H1 (cell line): ENCODE measurements around the gene SLC12A7. TPM values are rescaled to one million over a fixed set of nuclear protein-coding genes. Genes with fewer than 3 reads are reported as not detected.

Source experiments
- CTCF ChIA-PET: fragments of 300-600 bp; sonication (Branson Sonifier 250); formaldehyde crosslinking; loops from one replicate; lab custom pipeline; 2021; ENCODE audit not compliant: partially characterized antibody; lab: Charles Lee
- POLR2A ChIA-PET: fragments of 300-600 bp; sonication (Branson Sonifier 250); formaldehyde crosslinking; loops from one replicate; lab custom pipeline; 2021; ENCODE audit warnings: inconsistent platforms; ENCODE audit not compliant: partially characterized antibody; lab: Charles Lee
- DNase-seq, 2 experiments: peaks; one replicate each; pipeline versions ENCODE4 v3.0.0 to v3.0.0-alpha.2; 2010 to 2022; ENCODE audit warnings: low spot score in 2 of 2, low read depth in 1 of 2, mixed read lengths in 1 of 2
- FAIRE-seq: peaks from 2 replicates; lab custom pipeline; 2011; peaks lifted over from hg19 to GRCh38; lab: Jason Lieb, UNC
- H2AFZ ChIP-seq: 2 replicates; pipeline ENCODE4 v1.8.1; 2012; ENCODE audit warnings: low read length, inconsistent platforms
- H2AK5ac ChIP-seq: 2 replicates; pipeline ENCODE4 v1.6.1; 2013; ENCODE audit warnings: low read depth, low read length
- H2BK120ac ChIP-seq: replicated peaks from 2 replicates; pipeline ENCODE3; 2013; ENCODE audit warnings: low read depth, low read length, inconsistent platforms
- H2BK12ac ChIP-seq: 2 replicates; pipeline ENCODE4 v1.6.1; 2013; ENCODE audit warnings: low read depth, low read length
- H2BK15ac ChIP-seq: 2 replicates; pipeline ENCODE4 v1.6.1; 2013; ENCODE audit warnings: low read length
- H2BK20ac ChIP-seq: 2 replicates; pipeline ENCODE4 v1.6.1; 2013; ENCODE audit warnings: low read length
- H2BK5ac ChIP-seq: 2 replicates; pipeline ENCODE4 v1.6.1; 2013; ENCODE audit warnings: low read depth, low read length
- H3K14ac ChIP-seq: 2 replicates; pipeline ENCODE4 v1.6.1; 2013; ENCODE audit warnings: inconsistent platforms; ENCODE audit not compliant: insufficient read length
- H3K18ac ChIP-seq: 2 replicates; pipeline ENCODE4 v1.6.1; 2013; ENCODE audit warnings: low read length; ENCODE audit errors: extremely low read depth
- H3K23ac ChIP-seq: 2 replicates; pipeline ENCODE4 v1.6.1; 2013; ENCODE audit warnings: inconsistent platforms; ENCODE audit not compliant: insufficient read length
- H3K23me2 ChIP-seq: 2 replicates; pipeline ENCODE4 v1.6.1; 2013; ENCODE audit warnings: low read depth, low read length
- H3K27ac ChIP-seq: 2 replicates; pipeline ENCODE4 v1.6.1; 2011; ENCODE audit warnings: low read depth, low read length, inconsistent platforms
- H3K27me3 ChIP-seq, 4 experiments: replicated peaks in 1 of 4; 1 replicate in 1 of 4; 2 replicates in 3 of 4; pipeline versions ENCODE4 v1.6.1 to v1.8.1; 2011 to 2013; ENCODE audit warnings: low read length in 3 of 4, mild to moderate bottlenecking in 3 of 4, inconsistent platforms in 2 of 4, mixed read lengths in 2 of 4, moderate library complexity in 1 of 4; ENCODE audit not compliant: control insufficient read depth in 3 of 4, insufficient read depth in 3 of 4; ENCODE audit errors: extremely low read depth in 1 of 4
- H3K36me3 ChIP-seq, 4 experiments: 2 replicates each; pipeline versions ENCODE4 v1.6.1 to v1.8.1; 2011 to 2013; ENCODE audit warnings: mild to moderate bottlenecking in 4 of 4, low read length in 3 of 4, moderate library complexity in 2 of 4, control low read depth in 1 of 4, inconsistent platforms in 1 of 4; ENCODE audit not compliant: insufficient read depth in 4 of 4, control insufficient read depth in 2 of 4
- H3K4ac ChIP-seq: replicated peaks from 2 replicates; pipeline ENCODE3; 2013; ENCODE audit warnings: low read length, low read depth, mixed read lengths, inconsistent platforms; ENCODE audit not compliant: insufficient read length
- H3K4me1 ChIP-seq, 4 experiments: replicated peaks in 1 of 4; 1 replicate in 1 of 4; 2 replicates in 3 of 4; pipeline versions ENCODE4 v1.6.1 to v1.8.1; 2011 to 2013; ENCODE audit warnings: low read length in 3 of 4, inconsistent platforms in 2 of 4, mixed read lengths in 1 of 4; ENCODE audit not compliant: insufficient read depth in 4 of 4, control insufficient read depth in 3 of 4
- H3K4me2 ChIP-seq, 2 experiments: 2 replicates each; pipeline versions ENCODE4 v1.6.1 to v1.8.1; 2011 to 2013; ENCODE audit warnings: low read depth in 2 of 2, low read length in 2 of 2, control low read depth in 1 of 2, inconsistent platforms in 1 of 2, mild to moderate bottlenecking in 1 of 2; ENCODE audit not compliant: insufficient read depth in 1 of 2
- H3K4me3 ChIP-seq, 4 experiments: fragments of 200-600, 300-600 bp in 1 of 4; sonication (generic), shearing (Covaris generic), sonication (Bioruptor Twin) in 1 of 4; 2 replicates each; pipeline versions ENCODE4 v1.5.1 to v1.8.1; 2011 to 2016; ENCODE audit warnings: low read length in 4 of 4, low read depth in 3 of 4, control low read depth in 2 of 4, inconsistent platforms in 2 of 4, mild to moderate bottlenecking in 2 of 4, mixed read lengths in 1 of 4, moderate library complexity in 1 of 4; ENCODE audit not compliant: insufficient read depth in 2 of 4; ENCODE audit errors: extremely low read depth in 1 of 4
- H3K56ac ChIP-seq: replicated peaks from 2 replicates; pipeline ENCODE3; 2013; ENCODE audit warnings: low read depth, mild to moderate bottlenecking, mixed read lengths, low read length, inconsistent platforms; ENCODE audit not compliant: insufficient read length
- H3K79me1 ChIP-seq: 2 replicates; pipeline ENCODE4 v1.6.1; 2013; ENCODE audit warnings: low read depth, low read length, control low read depth
- H3K79me2 ChIP-seq, 2 experiments: 2 replicates each; pipeline versions ENCODE4 v1.6.1 to v1.8.1; 2012 to 2013; ENCODE audit warnings: low read length in 2 of 2, mild to moderate bottlenecking in 2 of 2, inconsistent platforms in 1 of 2; ENCODE audit not compliant: insufficient read depth in 2 of 2, control insufficient read depth in 1 of 2
- H3K9ac ChIP-seq, 4 experiments: replicated peaks in 1 of 4; 1 replicate in 1 of 4; 2 replicates in 3 of 4; pipeline versions ENCODE4 v1.6.1 to v1.8.1; 2011 to 2013; ENCODE audit warnings: low read depth in 3 of 4, low read length in 3 of 4, control low read depth in 2 of 4, mild to moderate bottlenecking in 2 of 4, moderate library complexity in 2 of 4, inconsistent platforms in 1 of 4; ENCODE audit errors: extremely low read depth in 1 of 4
- H3K9me3 ChIP-seq, 2 experiments: 2 replicates each; pipeline versions ENCODE4 v1.6.1 to v1.8.1; 2012 to 2013; ENCODE audit warnings: mild to moderate bottlenecking in 2 of 2, moderate library complexity in 2 of 2, control low read depth in 1 of 2, inconsistent platforms in 1 of 2, low read depth in 1 of 2, low read length in 1 of 2, mixed read lengths in 1 of 2; ENCODE audit not compliant: insufficient read depth in 2 of 2
- H4K20me1 ChIP-seq, 2 experiments: replicated peaks in 1 of 2; 2 replicates each; pipeline versions ENCODE3 to v1.8.1; 2011 to 2013; ENCODE audit warnings: inconsistent platforms in 2 of 2, low read length in 2 of 2, mild to moderate bottlenecking in 1 of 2; ENCODE audit not compliant: insufficient read depth in 2 of 2, control insufficient read depth in 1 of 2
- H4K5ac ChIP-seq: 2 replicates; pipeline ENCODE4 v1.6.1; 2013; ENCODE audit warnings: low read length, low read depth, mixed read lengths, inconsistent platforms; ENCODE audit not compliant: insufficient read length
- H4K8ac ChIP-seq: 2 replicates; pipeline ENCODE4 v1.8.0; 2013; ENCODE audit warnings: mild to moderate bottlenecking, moderate library complexity, low read length, inconsistent platforms; ENCODE audit not compliant: insufficient read depth; ENCODE audit errors: extremely low read depth
- H4K91ac ChIP-seq: replicated peaks from 2 replicates; pipeline ENCODE3; 2013; ENCODE audit warnings: low read length, mixed read lengths, inconsistent platforms; ENCODE audit not compliant: insufficient read length
- CBX5 ChIP-seq: fragments of 300-800, 300-1000 bp; sonication (generic); IDR thresholded peaks from 2 replicates; pipeline ENCODE4 v1.7.1; 2016; ENCODE audit warnings: antibody characterized with exemption, low read length, low read depth
- CTBP2 ChIP-seq: IDR thresholded peaks from 2 replicates; pipeline ENCODE4 v1.7.0; 2011; ENCODE audit warnings: borderline replicate concordance, mild to moderate bottlenecking, moderate library complexity, mixed read lengths, low read length; ENCODE audit not compliant: insufficient read depth, insufficient read length
- CTCF ChIP-seq, 3 experiments: IDR thresholded peaks; 1 replicate in 2 of 3; 2 replicates in 1 of 3; pipeline versions ENCODE4 v1.5.1 to v1.6.1; 2011; ENCODE audit warnings: low read length in 3 of 3, mild to moderate bottlenecking in 3 of 3, inconsistent platforms in 2 of 3, low read depth in 1 of 3, moderate library complexity in 1 of 3; ENCODE audit not compliant: insufficient read depth in 1 of 3; ENCODE audit errors: control extremely low read depth in 1 of 3
- HDAC6 ChIP-seq: IDR thresholded peaks from one replicate; pipeline ENCODE4 v1.7.1; 2012; ENCODE audit warnings: low read depth, mild to moderate bottlenecking, inconsistent platforms, low read length, moderate library complexity
- RXRA ChIP-seq: IDR thresholded peaks from 2 replicates; pipeline ENCODE4 v1.6.1; 2011; ENCODE audit warnings: low read depth, mild to moderate bottlenecking, low read length, moderate library complexity; ENCODE audit not compliant: insufficient read depth
- TAF1 ChIP-seq: IDR thresholded peaks from 2 replicates; pipeline ENCODE4 v1.6.1; 2011; ENCODE audit warnings: mild to moderate bottlenecking, low read depth, low read length
- WGBS, 2 experiments: shearing (Covaris generic) in 1 of 2; methylation state at CpG; one replicate each; pipeline versions ENCODE4 v1.1.6 to v1.1.7; 2013 to 2015; ENCODE audit warnings: low lambda C conversion rate in 2 of 2, mixed read lengths in 2 of 2, inconsistent platforms in 1 of 2, low coverage in 1 of 2, missing lambda C conversion rate in 1 of 2; ENCODE audit not compliant: insufficient replicate concordance in 2 of 2, insufficient coverage in 1 of 2, insufficient read length in 1 of 2; ENCODE audit errors: extremely low coverage in 1 of 2, missing lambda C conversion rate in 1 of 2; 5-methylcytosine and 5-hydroxymethylcytosine counted together
- polyA plus RNA-seq, 7 experiments: library from polyadenylated mRNA; depleted of rRNA in 3 of 7; stranded (reverse) in 5 of 7; unstranded in 2 of 7; fragments of >200 nt in 5 of 7; fragments of 200-250 nt in 2 of 7; gene quantifications; 1 replicate in 5 of 7; 2 replicates in 1 of 7; 4 replicates in 1 of 7; pipeline versions ENCODE4 v1.2.1 to v1.2.3, GENCODE V29; 2011 to 2013; ENCODE audit warnings: missing spikeins in 2 of 7, mixed read lengths in 2 of 7
- total RNA-seq: library from RNA; stranded (reverse); fragmentation: NEBNext Ultra II Directional; extraction: Animal tissue kit (Norgen Biotek cat#: 25700); gene quantifications from 2 replicates; pipeline ENCODE4 v1.2.1, GENCODE V29; 2021
- TF ChIP-seq, protein P1 (sequence below): IDR thresholded peaks from 2 replicates; pipeline ENCODE4 v1.6.1; 2012; ENCODE audit warnings: low read length, inconsistent platforms

The SLC12A7 gene
- total and polyA plus RNA-seq, 2 of the 8 experiments (the other 6 are each of a cell fraction or from before 2014, with no cell fraction given), result 23.5 to 39.7 TPM

DNA sequence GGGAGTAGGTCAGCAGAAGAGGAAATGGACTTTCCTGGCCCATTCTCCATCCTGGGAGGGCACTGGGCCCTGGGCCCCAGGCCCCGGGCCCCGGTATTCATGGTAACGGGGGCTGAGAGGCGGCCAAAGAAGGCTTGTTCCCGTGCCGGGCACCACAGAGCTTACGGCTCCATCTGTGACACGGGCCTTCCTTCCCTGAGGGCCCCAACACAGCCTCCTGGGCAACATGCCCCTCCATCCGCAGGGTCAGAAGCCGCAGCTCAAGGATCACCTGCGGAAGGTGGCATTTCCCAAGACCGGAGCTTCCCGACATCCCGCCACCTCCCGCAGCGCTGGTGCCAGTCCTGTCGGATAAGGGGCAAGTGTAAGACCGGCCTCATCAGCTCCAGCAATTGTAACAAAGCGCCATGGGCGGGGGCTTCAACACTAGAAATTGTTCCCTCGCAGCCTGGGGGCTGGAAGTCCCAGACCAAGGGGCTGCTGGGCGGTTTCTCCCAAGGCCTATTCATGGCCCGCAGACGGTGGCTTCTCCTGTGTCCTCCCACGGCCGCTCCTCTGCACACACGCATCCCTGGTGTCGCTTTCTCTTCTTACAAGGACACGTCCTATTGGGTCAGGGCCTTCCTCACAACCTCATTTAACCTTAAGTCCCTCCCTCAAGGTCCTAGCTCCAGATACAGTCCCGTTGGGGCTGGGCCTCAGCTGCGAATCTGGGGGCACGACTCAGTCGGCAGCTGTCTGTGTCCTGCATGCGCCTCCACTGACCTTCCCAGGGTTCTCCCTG is 31.2 kb upstream of the SLC12A7 start:
- Histone ChIP-seq H4K91ac (no peak overlapping the region), H3K27me3 (no peaks in the 10 kb centered on the region), H3K23me2 (0 out of 2 replicates have a peak, but pooled peaks cover 1% of the 10 kb centered on the region), H4K5ac (no peak overlapping the region), H3K9ac (no peak overlapping the region), H3K14ac (no peak overlapping the region), H3K56ac (no peak overlapping the region), H2BK5ac (no peak overlapping the region), H2BK120ac (no peak overlapping the region), H3K4me3 (no peak overlapping the region), H3K23ac (no peak overlapping the region), H3K9me3 (no peaks in the 10 kb centered on the region), H3K27ac (no peak overlapping the region), H3K4ac (no peak overlapping the region), H3K4me2 (no peak overlapping the region), H4K8ac (peak overlapping the region; percentile 45), H2AFZ (no peak overlapping the region), H2BK15ac (no peak overlapping the region), H2BK20ac (peak overlapping the region; percentile 61; the same call in 1 of the 2 replicates), H2AK5ac (no peak overlapping the region), H3K4me1 (peaks cover 0 to 13% (median under 1%) of the 10 kb centered on the region in 4 experiments; a peak in 4 of 7 replicates), H4K20me1 (no peaks in the 10 kb centered on the region), H3K18ac (peak overlapping the region; percentile 19), H3K36me3 (no peaks in the 10 kb centered on the region), H3K79me2 (no peaks in the 10 kb centered on the region), H3K79me1 (no peaks in the 10 kb centered on the region), H2BK12ac (peak overlapping the region; percentile 39; the same call in 1 of the 2 replicates)
- POLR2A ChIA-PET, result no interaction called here
- 89% methylated on average over 30 of the region's 34 CpGs; no CpG with 5 or more reads in 1 of the 2 experiments for WGBS, 2 experiments
- CTCF ChIA-PET, result interaction anchor here (0.7 to 2.0 kb wide), 11 partner anchors 12 to 219 kb away, joined by 3 to 7 read pairs (median 3); no protein-coding TSS in a partner anchor
- FAIRE-seq, result no peak
- no peak for DNase-seq
- TF ChIP-seq CTBP2 (no peak), CTCF (IDR thresholded peaks at IDR 0.05; ENCODE audit: control extremely low read depth in 1 of 3, insufficient read depth in 1 of 3, low read depth in 1 of 3, low read length in 3 of 3) (no peak), CBX5 (no peak), RXRA (no peak), TAF1 (no peak), HDAC6 (no peak)
- TF ChIP-seq, protein P1, sequence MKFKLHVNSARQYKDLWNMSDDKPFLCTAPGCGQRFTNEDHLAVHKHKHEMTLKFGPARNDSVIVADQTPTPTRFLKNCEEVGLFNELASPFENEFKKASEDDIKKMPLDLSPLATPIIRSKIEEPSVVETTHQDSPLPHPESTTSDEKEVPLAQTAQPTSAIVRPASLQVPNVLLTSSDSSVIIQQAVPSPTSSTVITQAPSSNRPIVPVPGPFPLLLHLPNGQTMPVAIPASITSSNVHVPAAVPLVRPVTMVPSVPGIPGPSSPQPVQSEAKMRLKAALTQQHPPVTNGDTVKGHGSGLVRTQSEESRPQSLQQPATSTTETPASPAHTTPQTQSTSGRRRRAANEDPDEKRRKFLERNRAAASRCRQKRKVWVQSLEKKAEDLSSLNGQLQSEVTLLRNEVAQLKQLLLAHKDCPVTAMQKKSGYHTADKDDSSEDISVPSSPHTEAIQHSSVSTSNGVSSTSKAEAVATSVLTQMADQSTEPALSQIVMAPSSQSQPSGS, result no peak
